DND-41 (cell line): Measurements from ENCODE around the gene FGD6.

Experiments
- EZH2 ChIP-seq: IDR thresholded peaks from 3 replicates; pipeline ENCODE4 v1.6.1; 2012; ENCODE audit warnings: borderline replicate concordance, low read depth, mild to moderate bottlenecking, moderate library complexity, low read length, inconsistent platforms; ENCODE audit not compliant: severe bottlenecking
- TF ChIP-seq, protein P1 (sequence below): IDR thresholded peaks from 2 replicates; pipeline ENCODE4 v1.5.1; 2012; ENCODE audit warnings: borderline replicate concordance, low read length, moderate library complexity, mild to moderate bottlenecking; ENCODE audit not compliant: poor library complexity, severe bottlenecking; ENCODE audit errors: extremely low read depth

GRCh38 chr12:95085612-95086011 lies 131.7 kb downstream of the FGD6 start:
- TF ChIP-seq, protein P1, sequence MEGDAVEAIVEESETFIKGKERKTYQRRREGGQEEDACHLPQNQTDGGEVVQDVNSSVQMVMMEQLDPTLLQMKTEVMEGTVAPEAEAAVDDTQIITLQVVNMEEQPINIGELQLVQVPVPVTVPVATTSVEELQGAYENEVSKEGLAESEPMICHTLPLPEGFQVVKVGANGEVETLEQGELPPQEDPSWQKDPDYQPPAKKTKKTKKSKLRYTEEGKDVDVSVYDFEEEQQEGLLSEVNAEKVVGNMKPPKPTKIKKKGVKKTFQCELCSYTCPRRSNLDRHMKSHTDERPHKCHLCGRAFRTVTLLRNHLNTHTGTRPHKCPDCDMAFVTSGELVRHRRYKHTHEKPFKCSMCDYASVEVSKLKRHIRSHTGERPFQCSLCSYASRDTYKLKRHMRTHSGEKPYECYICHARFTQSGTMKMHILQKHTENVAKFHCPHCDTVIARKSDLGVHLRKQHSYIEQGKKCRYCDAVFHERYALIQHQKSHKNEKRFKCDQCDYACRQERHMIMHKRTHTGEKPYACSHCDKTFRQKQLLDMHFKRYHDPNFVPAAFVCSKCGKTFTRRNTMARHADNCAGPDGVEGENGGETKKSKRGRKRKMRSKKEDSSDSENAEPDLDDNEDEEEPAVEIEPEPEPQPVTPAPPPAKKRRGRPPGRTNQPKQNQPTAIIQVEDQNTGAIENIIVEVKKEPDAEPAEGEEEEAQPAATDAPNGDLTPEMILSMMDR, result no peak
- TF ChIP-seq EZH2, result no peak
